Measurements from ENCODE around the gene LMX1B.

LMX1B gene

GRCh38 chr9:126641118-126641851, 27.6 kb downstream of the LMX1B start:
- TF ChIP-seq RAD21 (IDR thresholded peaks at IDR 0.05; ENCODE audit: low read depth) (no peak), ZBTB7A (IDR thresholded peaks at IDR 0.05; ENCODE audit: low read depth) (no peak), YY1 (IDR thresholded peaks at IDR 0.05; ENCODE audit: low read depth) (no peak), CEBPB (IDR thresholded peaks at IDR 0.05) (no peak), TCF12 (IDR thresholded peaks at IDR 0.05; ENCODE audit: low read depth) (no peak), TAF1 (IDR thresholded peaks at IDR 0.05; ENCODE audit: low read depth) (no peak)

- TF ChIP-seq TAF1 (IDR thresholded peaks at IDR 0.05; ENCODE audit: low read depth), result no peak
- TF ChIP-seq EGR1 (IDR thresholded peaks at IDR 0.05), result no peak
- TF ChIP-seq EP300 (IDR thresholded peaks at IDR 0.05; ENCODE audit: borderline replicate concordance), result no peak
- no peak for TF ChIP-seq TEAD4 (IDR thresholded peaks at IDR 0.05)
- no peak for TF ChIP-seq YY1 (IDR thresholded peaks at IDR 0.05; ENCODE audit: low read depth)
- no peak for TF ChIP-seq CEBPB (IDR thresholded peaks at IDR 0.05)
- no peak for TF ChIP-seq RAD21 (IDR thresholded peaks at IDR 0.05; ENCODE audit: low read depth)
- TF ChIP-seq FOXM1 (IDR thresholded peaks at IDR 0.05; ENCODE audit: borderline replicate concordance, low read depth), result no peak
- TF ChIP-seq NFIC (IDR thresholded peaks at IDR 0.05), result no peak
- no peak for TF ChIP-seq TCF12 (IDR thresholded peaks at IDR 0.05; ENCODE audit: low read depth)
- TF ChIP-seq CREB1 (IDR thresholded peaks at IDR 0.05; ENCODE audit: low read depth), result no peak
These were observed 28.4 kb downstream of the LMX1B start for GRCh38 chr9:126642010-126642744.

- no peak for TF ChIP-seq EGR1 (IDR thresholded peaks at IDR 0.05)
- no peak for TF ChIP-seq NFIC (IDR thresholded peaks at IDR 0.05)
- no peak for TF ChIP-seq CEBPB (IDR thresholded peaks at IDR 0.05)
- TF ChIP-seq TCF12 (IDR thresholded peaks at IDR 0.05; ENCODE audit: low read depth), result no peak
- TF ChIP-seq CREB1 (IDR thresholded peaks at IDR 0.05; ENCODE audit: low read depth), result no peak
- no peak for TF ChIP-seq ZBTB7A (IDR thresholded peaks at IDR 0.05; ENCODE audit: low read depth)
- TF ChIP-seq RAD21 (IDR thresholded peaks at IDR 0.05; ENCODE audit: low read depth), result no peak
- TF ChIP-seq YY1 (IDR thresholded peaks at IDR 0.05; ENCODE audit: low read depth), result no peak
- no peak for TF ChIP-seq FOXM1 (IDR thresholded peaks at IDR 0.05; ENCODE audit: borderline replicate concordance, low read depth)
- no peak for TF ChIP-seq MAX (IDR thresholded peaks at IDR 0.05)
- TF ChIP-seq TEAD4 (IDR thresholded peaks at IDR 0.05), result no peak
- no peak for TF ChIP-seq EP300 (IDR thresholded peaks at IDR 0.05; ENCODE audit: borderline replicate concordance)
These were observed 29.1 kb downstream of the LMX1B start for GRCh38 chr9:126642839-126643238.

- TF ChIP-seq TAF1 (IDR thresholded peaks at IDR 0.05; ENCODE audit: low read depth), result no peak
- TF ChIP-seq EP300 (IDR thresholded peaks at IDR 0.05; ENCODE audit: borderline replicate concordance), result no peak
- TF ChIP-seq MAX (IDR thresholded peaks at IDR 0.05), result no peak
- TF ChIP-seq REST (IDR thresholded peaks at IDR 0.05; ENCODE audit: low read depth), result no peak
- TF ChIP-seq CEBPB (IDR thresholded peaks at IDR 0.05), result no peak
- no peak for TF ChIP-seq EGR1 (IDR thresholded peaks at IDR 0.05)
- TF ChIP-seq CREB1 (IDR thresholded peaks at IDR 0.05; ENCODE audit: low read depth), result no peak
- no peak for TF ChIP-seq YY1 (IDR thresholded peaks at IDR 0.05; ENCODE audit: low read depth)
- no peak for TF ChIP-seq TEAD4 (IDR thresholded peaks at IDR 0.05)
- TF ChIP-seq FOXM1 (IDR thresholded peaks at IDR 0.05; ENCODE audit: borderline replicate concordance, low read depth), result no peak
- no peak for TF ChIP-seq TCF12 (IDR thresholded peaks at IDR 0.05; ENCODE audit: low read depth)
- TF ChIP-seq USF1 (IDR thresholded peaks at IDR 0.05), result no peak
- no peak for TF ChIP-seq NFIC (IDR thresholded peaks at IDR 0.05)
- TF ChIP-seq ZBTB7A (IDR thresholded peaks at IDR 0.05; ENCODE audit: low read depth), result no peak
- TF ChIP-seq RAD21 (IDR thresholded peaks at IDR 0.05; ENCODE audit: low read depth), result no peak
These were observed 30.3 kb downstream of the LMX1B start for GRCh38 chr9:126643945-126644527.

- TF ChIP-seq EGR1 (IDR thresholded peaks at IDR 0.05) (no peak), ZBTB7A (IDR thresholded peaks at IDR 0.05; ENCODE audit: low read depth) (no peak), TEAD4 (IDR thresholded peaks at IDR 0.05) (no peak), MAX (IDR thresholded peaks at IDR 0.05) (no peak)
These were observed 32.4 kb downstream of the LMX1B start for GRCh38 chr9:126646162-126646561.

GRCh38 chr9:126647585-126648411, 34.1 kb downstream of the LMX1B start:
- no peak for TF ChIP-seq MAX (IDR thresholded peaks at IDR 0.05)
- TF ChIP-seq ZBTB7A (IDR thresholded peaks at IDR 0.05; ENCODE audit: low read depth), result no peak
- TF ChIP-seq REST (IDR thresholded peaks at IDR 0.05; ENCODE audit: low read depth), result no peak
- no peak for TF ChIP-seq TAF1 (IDR thresholded peaks at IDR 0.05; ENCODE audit: low read depth)
- no peak for TF ChIP-seq TEAD4 (IDR thresholded peaks at IDR 0.05)
- no peak for TF ChIP-seq YY1 (IDR thresholded peaks at IDR 0.05; ENCODE audit: low read depth)
- TF ChIP-seq USF1 (IDR thresholded peaks at IDR 0.05), result no peak
- no peak for TF ChIP-seq EGR1 (IDR thresholded peaks at IDR 0.05)
- TF ChIP-seq NFIC (IDR thresholded peaks at IDR 0.05), result no peak
- no peak for TF ChIP-seq TCF12 (IDR thresholded peaks at IDR 0.05; ENCODE audit: low read depth)
- TF ChIP-seq FOXM1 (IDR thresholded peaks at IDR 0.05; ENCODE audit: borderline replicate concordance, low read depth), result no peak
- TF ChIP-seq RAD21 (IDR thresholded peaks at IDR 0.05; ENCODE audit: low read depth), result no peak
- no peak for TF ChIP-seq CREB1 (IDR thresholded peaks at IDR 0.05; ENCODE audit: low read depth)
- no peak for TF ChIP-seq CEBPB (IDR thresholded peaks at IDR 0.05)
- TF ChIP-seq EP300 (IDR thresholded peaks at IDR 0.05; ENCODE audit: borderline replicate concordance), result no peak
